ENCODE measurements around the gene C11orf65. TPM values are rescaled to one million over a fixed set of nuclear protein-coding genes. Genes with fewer than 3 reads are reported as not detected.

C11orf65 gene
- 1.1 and 1.5 TPM in 2 replicates for total RNA-seq

GRCh38 chr11:108467091-108467823 is at the start of gene C11orf65:
TSS of gene C11orf65 (minus strand) at chr11:108467529. CDS start at chr11:108461559, 5,970 bp downstream.

GRCh38 chr11:108498046-108498815 is 30.9 kb upstream of the C11orf65 start, which contains the start of gene POGLUT3:
TSS of gene POGLUT3 (minus strand) at chr11:108498384. CDS start at chr11:108498366, 18 bp downstream.

Other genes starting within 250 kb of the C11orf65 start
- gene NPAT, start 244.9 kb downstream of the C11orf65 start, total RNA-seq = 11.0 and 13.4 TPM in 2 replicates
- 131 and 148 TPM in 2 replicates for gene ATM, start 244.5 kb downstream of the C11orf65 start, total RNA-seq
- gene POGLUT3, start 30.9 kb upstream of the C11orf65 start, total RNA-seq = 27.0 and 39.0 TPM in 2 replicates
- gene EXPH5, start 126.2 kb upstream of the C11orf65 start, total RNA-seq = 0.09 and 0.30 TPM in 2 replicates
- gene DDX10, start 197.5 kb upstream of the C11orf65 start, total RNA-seq = 18.1 and 30.3 TPM in 2 replicates